Activated gamma-delta T cell treated with anti-CD3 and anti-CD28 coated beads, Interleukin-2, amount 50 U/mL, for 16 hours (primary cell): Measurements from ENCODE around the gene ARRDC3.
"Not testable (repeated sequence)": the region's sequence is repeated elsewhere in the genome, so short reads cannot be mapped to it uniquely, and the experiment has no call there.

Source experiments
- DNase-seq: peaks from one replicate; pipeline ENCODE4 v3.0.0-alpha.2; 2020; ENCODE audit warnings: low read depth

Gene ARRDC3

GRCh38 chr5:91359962-91360609 lies 23.0 kb downstream of the ARRDC3 start:
- no peak for DNase-seq

- DNase-seq, result no peak
Observed at GRCh38 chr5:91357806-91358205, 25.3 kb downstream of the ARRDC3 start.

- DNase-seq, result no peak
Observed at GRCh38 chr5:91357012-91357634, 26.0 kb downstream of the ARRDC3 start.

GRCh38 chr5:91354867-91355266 lies 28.2 kb downstream of the ARRDC3 start:
- DNase-seq, result not testable (repeated sequence)

- DNase-seq, result no peak
Observed at GRCh38 chr5:91352831-91353695, 30.1 kb downstream of the ARRDC3 start.

GRCh38 chr5:91345461-91345860 lies 37.7 kb downstream of the ARRDC3 start:
- no peak for DNase-seq

- not testable (repeated sequence) for DNase-seq
Observed at GRCh38 chr5:91344661-91345200, 38.4 kb downstream of the ARRDC3 start.

GRCh38 chr5:91343916-91344315 lies 39.2 kb downstream of the ARRDC3 start:
- no peak for DNase-seq

- DNase-seq, result not testable (repeated sequence)
Observed at GRCh38 chr5:91342931-91343330, 40.2 kb downstream of the ARRDC3 start.

- no peak for DNase-seq
Observed at GRCh38 chr5:91341154-91341553, 42.0 kb downstream of the ARRDC3 start.

- DNase-seq, result no peak
Observed at GRCh38 chr5:91340532-91340931, 42.6 kb downstream of the ARRDC3 start.

- DNase-seq, result no peak
Observed at GRCh38 chr5:91339063-91339705, 43.9 kb downstream of the ARRDC3 start.

GRCh38 chr5:91332267-91333045 lies 50.7 kb downstream of the ARRDC3 start:
- DNase-seq, result no peak

GRCh38 chr5:91331705-91332104 lies 51.4 kb downstream of the ARRDC3 start:
- DNase-seq, result no peak

GRCh38 chr5:91329283-91329682 lies 53.8 kb downstream of the ARRDC3 start:
- DNase-seq, result no peak

GRCh38 chr5:91328743-91329142 lies 54.4 kb downstream of the ARRDC3 start:
- no peak for DNase-seq

GRCh38 chr5:91322981-91323380 lies 60.1 kb downstream of the ARRDC3 start:
- DNase-seq, result not testable (repeated sequence)

- no peak for DNase-seq
Observed at GRCh38 chr5:91319667-91320066, 63.5 kb downstream of the ARRDC3 start.

GRCh38 chr5:91318724-91319123 lies 64.4 kb downstream of the ARRDC3 start:
- no peak for DNase-seq
